Activated CD8-positive, alpha-beta memory T cell treated with anti-CD3 and anti-CD28 coated beads for 4 hours (primary cell): Measurements from ENCODE around the gene CTDSPL.

Experiments used
- DNase-seq, 2 donors: peaks; one replicate each; pipeline ENCODE4 v3.0.0-alpha.2; 2020; ENCODE audit warnings: low read depth in 2 of 2

Gene CTDSPL

GRCh38 chr3:37853691-37854413 lies 7.8 kb upstream of the CTDSPL start:
- DNase-seq = no peak

- peak; percentile 51 to 52 for DNase-seq
Observed at GRCh38 chr3:37855363-37855970, 6.2 kb upstream of the CTDSPL start.

- no peak for DNase-seq
Observed at GRCh38 chr3:37856381-37856780, 5.3 kb upstream of the CTDSPL start.

- DNase-seq = no peak
Observed at GRCh38 chr3:37858742-37859141, 2.9 kb upstream of the CTDSPL start.

GRCh38 chr3:37859354-37859753 lies 2.3 kb upstream of the CTDSPL start:
- no peak for DNase-seq

GRCh38 chr3:37859908-37860199 lies 1.8 kb upstream of the CTDSPL start:
- no peak for DNase-seq

GRCh38 chr3:37862219-37862902 lies 681 bp downstream of the CTDSPL start:
- peak in 1 of 2 donors; percentile 12 for DNase-seq

- DNase-seq = no peak
Observed at GRCh38 chr3:37862903-37863815, 1.5 kb downstream of the CTDSPL start.

GRCh38 chr3:37863949-37864822 lies 2.5 kb downstream of the CTDSPL start:
- no peak for DNase-seq

GRCh38 chr3:37864904-37865303 lies 3.2 kb downstream of the CTDSPL start:
- no peak for DNase-seq

- no peak for DNase-seq
Observed at GRCh38 chr3:37867144-37867543, 5.5 kb downstream of the CTDSPL start.

GRCh38 chr3:37871858-37872257 lies 10.2 kb downstream of the CTDSPL start:
- DNase-seq = no peak

GRCh38 chr3:37872413-37873160 lies 10.9 kb downstream of the CTDSPL start:
- no peak for DNase-seq

- no peak for DNase-seq
Observed at GRCh38 chr3:37876279-37876678, 14.6 kb downstream of the CTDSPL start.

GRCh38 chr3:37882711-37883110 lies 21.0 kb downstream of the CTDSPL start:
- no peak for DNase-seq

GRCh38 chr3:37885814-37886213 lies 24.1 kb downstream of the CTDSPL start:
- DNase-seq = no peak

GRCh38 chr3:37886395-37886794 lies 24.7 kb downstream of the CTDSPL start:
- no peak for DNase-seq

GRCh38 chr3:37887062-37887461 lies 25.4 kb downstream of the CTDSPL start:
- no peak for DNase-seq

- no peak for DNase-seq
Observed at GRCh38 chr3:37887824-37888223, 26.1 kb downstream of the CTDSPL start.

- DNase-seq = no peak
Observed at GRCh38 chr3:37888421-37888820, 26.7 kb downstream of the CTDSPL start.
